Hematopoietic multipotent progenitor cell treated with erythropoietin and hydrocortisone succinate and interleukin-3 and kit ligand, for 8 days (in vitro differentiated cells): ENCODE measurements around the gene ATG13.
A peak's percentile ranks its signal among the peaks of the same experiment; 100 is the strongest.
"Not testable (repeated sequence)": the region's sequence is repeated elsewhere in the genome, so short reads cannot be mapped to it uniquely, and the experiment has no call there.

Source experiments
- DNase-seq: peaks from one replicate; pipeline ENCODE4 v3.0.0-alpha.2; 2015

Gene ATG13

GRCh38 chr11:46649180-46649738 is 31.9 kb downstream of the ATG13 start:
- DNase-seq, result no peak

GRCh38 chr11:46655631-46656030 is 38.3 kb downstream of the ATG13 start:
- no peak for DNase-seq

- no peak for DNase-seq
These were observed 39.8 kb downstream of the ATG13 start for GRCh38 chr11:46657186-46657585.

GRCh38 chr11:46658259-46658658 is 40.9 kb downstream of the ATG13 start:
- no peak for DNase-seq

GRCh38 chr11:46659908-46660307 is 42.6 kb downstream of the ATG13 start:
- peak; percentile 35 for DNase-seq

GRCh38 chr11:46661836-46662235 is 44.5 kb downstream of the ATG13 start:
- DNase-seq, result no peak

GRCh38 chr11:46662366-46662765 is 45.0 kb downstream of the ATG13 start:
- peak; percentile 71 for DNase-seq

- DNase-seq, result no peak
These were observed 46.1 kb downstream of the ATG13 start for GRCh38 chr11:46663277-46663940.

GRCh38 chr11:46664612-46665011 is 47.3 kb downstream of the ATG13 start:
- peak; percentile 71 for DNase-seq

- no peak for DNase-seq
These were observed 48.0 kb downstream of the ATG13 start for GRCh38 chr11:46665356-46665755.

- no peak for DNase-seq
These were observed 49.2 kb downstream of the ATG13 start for GRCh38 chr11:46666516-46666915.

- DNase-seq, result no peak
These were observed 49.7 kb downstream of the ATG13 start for GRCh38 chr11:46667043-46667481.

- DNase-seq, result no peak
These were observed 51.2 kb downstream of the ATG13 start for GRCh38 chr11:46668480-46669085.

GRCh38 chr11:46669711-46670139 is 52.4 kb downstream of the ATG13 start:
- DNase-seq, result peak; percentile 88

GRCh38 chr11:46670521-46670920 is 53.2 kb downstream of the ATG13 start:
- not testable (repeated sequence) for DNase-seq

- DNase-seq, result no peak
These were observed 54.6 kb downstream of the ATG13 start for GRCh38 chr11:46671958-46672315.

GRCh38 chr11:46672381-46672839 is 55.1 kb downstream of the ATG13 start:
- no peak for DNase-seq

- no peak for DNase-seq
These were observed 56.5 kb downstream of the ATG13 start for GRCh38 chr11:46673713-46674462.

GRCh38 chr11:46674463-46675287 is 57.3 kb downstream of the ATG13 start:
- DNase-seq, result peak; percentile 20

- DNase-seq, result no peak
These were observed 58.0 kb downstream of the ATG13 start for GRCh38 chr11:46675288-46675851.

GRCh38 chr11:46675949-46676348 is 58.6 kb downstream of the ATG13 start:
- DNase-seq, result no peak

GRCh38 chr11:46676436-46677158 is 59.2 kb downstream of the ATG13 start:
- DNase-seq, result no peak
